HL-60 (cell line): ENCODE results near the gene SLC6A11.

Experiments
- DNase-seq, 2 experiments: peaks; one replicate each; pipeline ENCODE4 v3.0.0-alpha.2; 2010 to 2020; ENCODE audit warnings: low read depth in 1 of 2, low spot score in 1 of 2
- H3K27ac ChIP-seq: fragments of 250-450 bp; sonication (Bioruptor Pico); replicated peaks from 2 replicates; pipeline ENCODE4 v1.5.1; 2020; ENCODE audit warnings: mild to moderate bottlenecking, moderate library complexity
- H3K27me3 ChIP-seq: fragments of 250-450 bp; sonication (Bioruptor Pico); 2 replicates; pipeline ENCODE4 v1.5.1; 2021; ENCODE audit warnings: mild to moderate bottlenecking, moderate library complexity; ENCODE audit not compliant: insufficient read depth, poor library complexity, severe bottlenecking
- H3K4me3 ChIP-seq: replicated peaks from 2 replicates; pipeline ENCODE4 v1.5.1; 2011; ENCODE audit warnings: mild to moderate bottlenecking, control low read depth, low read length; ENCODE audit not compliant: insufficient read depth
- GABPA ChIP-seq: IDR thresholded peaks from 2 replicates; pipeline ENCODE4 v1.6.1; 2012; ENCODE audit warnings: low read depth
- POLR2AphosphoS5 ChIP-seq: IDR thresholded peaks from 2 replicates; pipeline ENCODE4 v1.6.1; 2012; ENCODE audit warnings: low read depth
- SPI1 ChIP-seq: IDR thresholded peaks from 2 replicates; pipeline ENCODE4 v1.6.1; 2012; ENCODE audit warnings: low read depth, mild to moderate bottlenecking, borderline replicate concordance
- long read RNA-seq: library from polyadenylated mRNA; unstranded; transcript quantifications from one replicate; pipeline ENCODE4 v2.0.0, GENCODE V29; 2020
- TF ChIP-seq, protein P1 (sequence below): IDR thresholded peaks from 2 replicates; pipeline ENCODE4 v1.6.1; 2012; ENCODE audit warnings: low read depth; ENCODE audit not compliant: insufficient replicate concordance
- TF ChIP-seq, protein P2 (sequence below): IDR thresholded peaks from one replicate; pipeline ENCODE4 v1.5.1; 2011; ENCODE audit warnings: low read length, control low read depth, inconsistent platforms; ENCODE audit not compliant: insufficient read depth

SLC6A11 gene
- long read RNA-seq: 0 reads

DNA sequence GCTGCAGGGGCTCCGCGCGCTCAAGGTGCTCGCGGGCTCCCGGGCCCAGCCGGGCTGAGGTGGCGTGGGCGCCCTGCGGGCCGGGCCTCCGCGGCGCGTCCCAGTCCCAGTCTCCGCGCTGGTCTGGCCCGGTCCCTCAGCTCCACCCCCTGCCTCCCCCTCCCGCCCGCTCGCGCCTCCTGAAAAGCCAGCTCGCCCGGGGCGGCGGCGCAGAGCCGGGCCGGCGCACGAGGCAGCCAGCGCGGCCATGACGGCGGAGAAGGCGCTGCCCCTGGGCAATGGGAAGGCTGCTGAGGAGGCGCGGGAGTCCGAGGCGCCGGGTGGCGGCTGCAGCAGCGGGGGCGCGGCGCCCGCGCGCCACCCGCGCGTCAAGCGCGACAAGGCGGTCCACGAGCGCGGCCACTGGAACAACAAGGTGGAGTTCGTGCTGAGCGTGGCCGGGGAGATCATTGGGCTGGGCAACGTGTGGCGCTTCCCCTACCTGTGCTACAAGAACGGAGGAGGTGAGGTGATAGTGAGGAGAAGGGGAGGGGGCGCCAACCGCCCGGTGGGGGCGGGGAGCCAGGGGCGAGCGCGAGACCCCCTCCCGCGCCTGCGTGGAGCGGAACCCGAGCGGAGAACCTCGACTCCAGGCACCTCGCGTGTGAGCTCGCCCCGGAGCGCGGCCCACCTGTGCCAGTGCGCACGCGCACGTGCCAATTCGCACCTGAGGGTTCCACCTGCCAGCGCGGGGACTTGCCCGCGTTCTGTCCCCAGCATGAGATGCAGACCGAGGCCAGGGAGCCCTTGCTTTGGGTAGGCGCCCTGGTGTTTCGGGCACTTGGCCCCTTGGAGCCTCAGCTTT, at the start of gene SLC6A11:
TSS of gene SLC6A11 (plus strand) at position 210 of the 844 bp plus-strand sequence. CDS start at position 248, 38 bp downstream.
- H3K27me3 ChIP-seq: peaks cover 21% of the 10 kb centered on the region
- no peak for TF ChIP-seq POLR2AphosphoS5
- TF ChIP-seq, protein P1, sequence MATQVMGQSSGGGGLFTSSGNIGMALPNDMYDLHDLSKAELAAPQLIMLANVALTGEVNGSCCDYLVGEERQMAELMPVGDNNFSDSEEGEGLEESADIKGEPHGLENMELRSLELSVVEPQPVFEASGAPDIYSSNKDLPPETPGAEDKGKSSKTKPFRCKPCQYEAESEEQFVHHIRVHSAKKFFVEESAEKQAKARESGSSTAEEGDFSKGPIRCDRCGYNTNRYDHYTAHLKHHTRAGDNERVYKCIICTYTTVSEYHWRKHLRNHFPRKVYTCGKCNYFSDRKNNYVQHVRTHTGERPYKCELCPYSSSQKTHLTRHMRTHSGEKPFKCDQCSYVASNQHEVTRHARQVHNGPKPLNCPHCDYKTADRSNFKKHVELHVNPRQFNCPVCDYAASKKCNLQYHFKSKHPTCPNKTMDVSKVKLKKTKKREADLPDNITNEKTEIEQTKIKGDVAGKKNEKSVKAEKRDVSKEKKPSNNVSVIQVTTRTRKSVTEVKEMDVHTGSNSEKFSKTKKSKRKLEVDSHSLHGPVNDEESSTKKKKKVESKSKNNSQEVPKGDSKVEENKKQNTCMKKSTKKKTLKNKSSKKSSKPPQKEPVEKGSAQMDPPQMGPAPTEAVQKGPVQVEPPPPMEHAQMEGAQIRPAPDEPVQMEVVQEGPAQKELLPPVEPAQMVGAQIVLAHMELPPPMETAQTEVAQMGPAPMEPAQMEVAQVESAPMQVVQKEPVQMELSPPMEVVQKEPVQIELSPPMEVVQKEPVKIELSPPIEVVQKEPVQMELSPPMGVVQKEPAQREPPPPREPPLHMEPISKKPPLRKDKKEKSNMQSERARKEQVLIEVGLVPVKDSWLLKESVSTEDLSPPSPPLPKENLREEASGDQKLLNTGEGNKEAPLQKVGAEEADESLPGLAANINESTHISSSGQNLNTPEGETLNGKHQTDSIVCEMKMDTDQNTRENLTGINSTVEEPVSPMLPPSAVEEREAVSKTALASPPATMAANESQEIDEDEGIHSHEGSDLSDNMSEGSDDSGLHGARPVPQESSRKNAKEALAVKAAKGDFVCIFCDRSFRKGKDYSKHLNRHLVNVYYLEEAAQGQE: no peak
- no peak within 1 kb of the TSS for H3K4me3 ChIP-seq
- no peak for DNase-seq
- no peak within 1 kb of the TSS for H3K27ac ChIP-seq

DNA sequence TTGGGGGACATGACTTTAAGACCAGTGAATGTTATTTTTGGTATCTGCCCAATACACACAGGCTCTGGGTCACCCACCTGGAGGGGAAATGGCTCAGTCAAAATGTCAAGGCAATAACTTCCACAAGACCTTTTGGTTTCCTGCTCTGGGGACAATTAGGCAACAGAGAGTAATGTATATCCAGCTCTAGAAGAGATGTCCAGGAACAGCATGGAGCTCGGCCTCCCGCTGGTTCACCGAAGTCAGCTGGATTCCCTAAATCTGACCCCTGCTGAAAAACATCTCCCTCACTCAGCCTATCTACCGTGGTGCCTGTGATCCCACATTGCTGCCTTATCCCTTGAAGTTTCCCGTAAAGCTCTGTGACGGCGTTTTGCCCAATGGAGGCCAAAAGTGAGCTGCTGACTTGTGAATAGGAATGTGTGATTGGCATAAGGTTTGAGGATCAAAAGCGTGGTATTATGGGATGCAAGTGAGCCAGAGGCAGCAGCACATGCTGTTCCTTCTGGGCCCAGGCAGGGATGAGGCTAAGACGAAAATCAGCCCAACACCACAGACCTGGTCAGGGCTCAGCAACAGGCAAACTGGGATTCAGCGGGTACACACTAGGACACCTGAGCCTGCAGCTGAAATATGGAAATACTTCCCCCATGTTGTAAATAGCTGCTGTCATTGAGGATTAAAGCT, 47.2 kb upstream of the SLC6A11 start:
- H3K4me3 ChIP-seq: no peak overlapping the region
- no peaks in the 10 kb centered on the region for H3K27me3 ChIP-seq
- DNase-seq: no peak
- H3K27ac ChIP-seq: no peak overlapping the region
- no peak for TF ChIP-seq SPI1
- TF ChIP-seq, protein P1: no peak
- no peak for TF ChIP-seq POLR2AphosphoS5
- TF ChIP-seq, protein P2, sequence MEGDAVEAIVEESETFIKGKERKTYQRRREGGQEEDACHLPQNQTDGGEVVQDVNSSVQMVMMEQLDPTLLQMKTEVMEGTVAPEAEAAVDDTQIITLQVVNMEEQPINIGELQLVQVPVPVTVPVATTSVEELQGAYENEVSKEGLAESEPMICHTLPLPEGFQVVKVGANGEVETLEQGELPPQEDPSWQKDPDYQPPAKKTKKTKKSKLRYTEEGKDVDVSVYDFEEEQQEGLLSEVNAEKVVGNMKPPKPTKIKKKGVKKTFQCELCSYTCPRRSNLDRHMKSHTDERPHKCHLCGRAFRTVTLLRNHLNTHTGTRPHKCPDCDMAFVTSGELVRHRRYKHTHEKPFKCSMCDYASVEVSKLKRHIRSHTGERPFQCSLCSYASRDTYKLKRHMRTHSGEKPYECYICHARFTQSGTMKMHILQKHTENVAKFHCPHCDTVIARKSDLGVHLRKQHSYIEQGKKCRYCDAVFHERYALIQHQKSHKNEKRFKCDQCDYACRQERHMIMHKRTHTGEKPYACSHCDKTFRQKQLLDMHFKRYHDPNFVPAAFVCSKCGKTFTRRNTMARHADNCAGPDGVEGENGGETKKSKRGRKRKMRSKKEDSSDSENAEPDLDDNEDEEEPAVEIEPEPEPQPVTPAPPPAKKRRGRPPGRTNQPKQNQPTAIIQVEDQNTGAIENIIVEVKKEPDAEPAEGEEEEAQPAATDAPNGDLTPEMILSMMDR: no peak
- TF ChIP-seq GABPA: no peak

DNA sequence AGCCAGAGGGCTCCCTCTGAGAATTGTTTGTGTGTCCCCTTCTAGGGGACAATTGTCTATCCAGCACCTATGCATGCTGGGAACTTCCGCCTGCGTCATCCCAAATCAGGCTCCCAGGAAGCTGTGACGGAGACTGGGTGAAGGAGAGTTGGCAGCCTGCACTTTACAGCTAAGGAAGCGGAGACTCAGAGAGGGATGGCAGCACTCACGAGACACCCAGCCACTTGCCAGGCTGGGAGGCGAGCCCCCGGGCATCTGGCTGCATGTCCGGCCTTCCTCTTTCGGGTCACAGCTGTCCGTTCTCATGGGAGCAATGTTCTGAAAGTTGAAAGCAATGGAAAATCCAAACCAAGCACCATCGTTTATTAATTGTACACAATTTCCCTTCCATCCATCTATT, 45.5 kb upstream of the SLC6A11 start:
- Histone ChIP-seq H3K27ac (no peak overlapping the region), H3K4me3 (no peak overlapping the region), H3K27me3 (no peaks in the 10 kb centered on the region)
- TF ChIP-seq, protein P1: no peak
- TF ChIP-seq GABPA: no peak
- TF ChIP-seq POLR2AphosphoS5: no peak
- no peak for TF ChIP-seq SPI1
- TF ChIP-seq, protein P2: no peak
- DNase-seq: no peak
